GM21423 (cell line): ENCODE data around the gene SRGAP3.

Source experiments
- ATAC-seq: cut with Tn5 transposase; IDR thresholded peaks from one replicate; pipeline ENCODE4 v1.9.1; 2021; ENCODE audit warnings: mild to moderate bottlenecking, moderate library complexity; ENCODE audit not compliant: unreplicated experiment

SRGAP3 gene

GRCh38 chr3:9066775-9067174 is 182.7 kb downstream of the SRGAP3 start:
- no peak for ATAC-seq

GRCh38 chr3:9066141-9066540 is 183.3 kb downstream of the SRGAP3 start:
- no peak for ATAC-seq

GRCh38 chr3:9064850-9065249 is 184.6 kb downstream of the SRGAP3 start:
- no peak for ATAC-seq

GRCh38 chr3:9064251-9064650 is 185.2 kb downstream of the SRGAP3 start:
- no peak for ATAC-seq

- no peak for ATAC-seq
Measured at GRCh38 chr3:9062570-9062969, 186.9 kb downstream of the SRGAP3 start.

- no peak for ATAC-seq
Measured at GRCh38 chr3:9061634-9062033, 187.8 kb downstream of the SRGAP3 start.

- ATAC-seq, result no peak
Measured at GRCh38 chr3:9059489-9060400, 189.7 kb downstream of the SRGAP3 start.

GRCh38 chr3:9056581-9056980 is 192.9 kb downstream of the SRGAP3 start:
- no peak for ATAC-seq

- no peak for ATAC-seq
Measured at GRCh38 chr3:9047452-9048346, 201.7 kb downstream of the SRGAP3 start.

- ATAC-seq, result no peak
Measured at GRCh38 chr3:9045371-9045770, 204.1 kb downstream of the SRGAP3 start.

- ATAC-seq, result no peak
Measured at GRCh38 chr3:9043063-9043462, 206.4 kb downstream of the SRGAP3 start.

- no peak for ATAC-seq
Measured at GRCh38 chr3:9041626-9042025, 207.8 kb downstream of the SRGAP3 start.

- no peak for ATAC-seq
Measured at GRCh38 chr3:9040996-9041395, 208.4 kb downstream of the SRGAP3 start.

- no peak for ATAC-seq
Measured at GRCh38 chr3:9037144-9037711, 212.2 kb downstream of the SRGAP3 start.

GRCh38 chr3:9036404-9037131 is 212.9 kb downstream of the SRGAP3 start:
- no peak for ATAC-seq

GRCh38 chr3:9035961-9036360 is 213.5 kb downstream of the SRGAP3 start:
- no peak for ATAC-seq

GRCh38 chr3:9035473-9035872 is 214.0 kb downstream of the SRGAP3 start:
- ATAC-seq, result no peak

GRCh38 chr3:9033867-9034266 is 215.6 kb downstream of the SRGAP3 start:
- ATAC-seq, result no peak

- ATAC-seq, result no peak
Measured at GRCh38 chr3:9032231-9032777, 217.1 kb downstream of the SRGAP3 start.

GRCh38 chr3:9030034-9030433 is 219.4 kb downstream of the SRGAP3 start:
- no peak for ATAC-seq
